GM21447 (cell line): ENCODE results near the gene WDR26.
"Not testable (repeated sequence)": the region's sequence is repeated elsewhere in the genome, so short reads cannot be mapped to it uniquely, and the experiment has no call there.

Experiments
- ATAC-seq: cut with Tn5 transposase; IDR thresholded peaks from one replicate; pipeline ENCODE4 v1.9.1; 2021; ENCODE audit not compliant: unreplicated experiment

Gene WDR26

GRCh38 chr1:224352436-224353085 lies 82.0 kb downstream of the WDR26 start:
- not testable (repeated sequence) for ATAC-seq

DNA sequence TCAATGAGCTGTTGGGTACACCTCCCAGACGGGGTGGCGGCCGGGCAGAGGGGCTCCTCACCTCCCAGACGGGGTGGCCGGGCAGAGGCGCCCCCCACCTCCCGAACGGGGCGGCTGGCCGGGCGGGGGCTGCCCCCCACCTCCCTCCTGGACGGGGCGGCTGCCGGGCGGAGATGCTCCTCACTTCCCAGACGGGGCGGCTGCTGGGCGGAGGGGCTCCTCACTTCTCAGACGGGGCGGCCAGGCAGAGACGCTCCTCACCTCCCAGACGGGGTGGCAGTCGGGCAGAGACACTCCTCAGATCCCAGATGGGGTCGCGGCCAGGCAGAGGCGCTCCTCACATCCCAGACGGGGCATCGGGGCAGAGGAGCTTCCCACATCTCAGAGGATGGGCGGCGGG lies 84.9 kb downstream of the WDR26 start:
- not testable (repeated sequence) for ATAC-seq

GRCh38 chr1:224348137-224348536 lies 86.5 kb downstream of the WDR26 start:
- ATAC-seq, result no peak

DNA sequence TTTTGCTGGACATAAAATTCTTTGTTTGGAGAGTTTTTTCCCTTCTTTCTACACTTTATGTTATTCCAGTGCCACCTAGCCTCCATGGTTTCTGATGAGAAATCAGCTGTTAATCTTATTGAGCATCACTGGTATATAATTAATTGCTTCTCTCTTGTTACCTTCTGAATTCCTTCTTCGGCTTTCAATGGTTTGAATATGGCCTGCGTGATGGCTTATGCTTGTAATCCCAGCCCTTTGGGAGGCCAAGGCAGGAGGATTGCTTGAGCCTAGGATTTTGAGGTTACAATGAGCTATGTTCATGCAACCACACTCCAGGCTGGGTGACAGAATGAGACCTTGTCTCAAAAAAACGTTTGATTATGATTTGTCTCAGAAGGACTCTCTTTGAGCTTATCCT lies 90.9 kb downstream of the WDR26 start:
- no peak for ATAC-seq

DNA sequence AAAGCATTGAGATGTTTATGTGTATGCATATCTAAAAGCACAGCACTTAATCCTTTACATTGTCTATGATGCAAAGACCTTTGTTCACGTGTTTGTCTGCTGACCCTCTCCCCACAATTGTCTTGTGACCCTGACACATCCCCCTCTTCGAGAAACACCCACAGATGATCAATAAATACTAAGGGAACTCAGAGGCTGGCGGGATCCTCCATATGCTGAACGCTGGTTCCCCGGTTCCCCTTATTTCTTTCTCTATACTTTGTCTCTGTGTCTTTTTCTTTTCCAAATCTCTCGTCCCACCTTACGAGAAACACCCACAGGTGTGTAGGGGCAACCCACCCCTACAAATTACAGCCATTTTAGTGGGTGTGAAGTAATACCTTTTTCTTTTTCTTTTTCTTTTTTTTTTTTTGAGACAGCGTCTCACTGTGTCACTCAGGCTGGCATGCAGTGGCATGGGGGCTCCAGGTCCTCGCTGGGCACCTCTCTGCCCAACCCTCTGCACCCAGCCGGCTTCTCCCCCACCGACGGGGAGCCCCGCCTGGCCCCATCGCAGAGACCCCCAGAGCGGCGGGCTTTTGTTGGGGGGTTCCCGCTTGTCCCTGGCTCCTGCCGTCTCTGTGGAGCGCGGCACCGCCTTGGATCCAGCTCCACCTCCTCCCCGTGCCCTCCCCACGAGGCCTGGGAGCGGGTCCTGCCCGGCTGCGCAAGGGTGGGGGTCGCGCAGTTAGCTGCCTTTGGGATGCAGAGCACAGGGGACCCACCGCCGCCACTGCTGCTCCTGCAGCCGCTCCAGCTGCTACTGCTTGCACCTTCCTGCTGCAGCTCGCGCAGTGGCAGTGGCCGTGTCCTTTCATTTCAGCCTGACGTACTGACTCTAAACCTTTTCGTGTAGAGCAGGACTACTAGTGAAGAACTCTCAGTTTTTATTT lies 93.9 kb downstream of the WDR26 start:
- not testable (repeated sequence) for ATAC-seq

DNA sequence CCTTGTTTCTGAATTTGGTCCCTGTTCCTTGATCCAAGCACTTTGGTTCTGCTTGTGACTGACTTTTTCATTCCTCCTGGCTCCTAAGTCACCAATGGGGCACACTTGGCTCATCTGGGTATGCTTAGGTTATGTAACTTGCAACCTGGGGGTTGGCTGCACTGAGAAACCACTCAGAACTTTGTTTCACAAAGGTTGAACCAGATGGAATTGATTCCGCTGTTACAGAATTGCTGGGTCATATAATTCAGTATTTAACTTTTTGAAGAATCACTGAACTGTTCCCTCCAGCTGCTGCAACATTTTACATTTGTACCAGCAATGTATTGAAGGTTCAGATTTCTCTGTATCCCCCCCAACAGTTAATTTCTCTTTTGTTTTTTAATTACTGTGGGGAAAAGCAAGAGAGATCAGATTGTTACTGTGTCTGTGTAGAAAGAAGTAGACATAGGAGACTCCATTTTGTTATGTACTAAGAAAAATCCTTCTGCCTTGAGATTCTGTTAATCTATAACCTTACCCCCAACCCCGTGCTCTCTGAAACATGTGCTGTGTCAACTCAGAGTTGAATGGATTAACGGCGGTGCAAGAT lies 95.1 kb downstream of the WDR26 start:
- ATAC-seq, result no peak

- ATAC-seq, result no peak
Observed at GRCh38 chr1:224338150-224338838, 96.3 kb downstream of the WDR26 start.
